Stimulated activated CD8-positive, alpha-beta memory T cell treated with anti-CD3 and anti-CD28 coated beads, Interleukin-4, amount 100 ng/mL, for 1 hour (primary cell): ENCODE results near the gene TKT.
"Not testable (repeated sequence)": the region's sequence is repeated elsewhere in the genome, so short reads cannot be mapped to it uniquely, and the experiment has no call there.

Experiments
- DNase-seq, 2 donors: peaks; one replicate each; pipeline ENCODE4 v3.0.0-alpha.2; 2020; ENCODE audit warnings: low read depth in 2 of 2, low spot score in 1 of 2

Gene TKT

GRCh38 chr3:53255775-53256703 is at the start of gene TKT:
Gene TKT (minus strand): TSS chr3:53256022. CDS start chr3:53255942, 80 bp downstream.
- DNase-seq: peak; percentile 50 to 54

GRCh38 chr3:53303957-53304356 is 48.1 kb upstream of the TKT start:
- DNase-seq: no peak

GRCh38 chr3:53303549-53303948 is 47.7 kb upstream of the TKT start:
- no peak for DNase-seq

- no peak for DNase-seq
These were observed 45.0 kb upstream of the TKT start for GRCh38 chr3:53300826-53301225.

- not testable (repeated sequence) for DNase-seq
These were observed 43.8 kb upstream of the TKT start for GRCh38 chr3:53299611-53300023.

- DNase-seq: no peak
These were observed 39.6 kb upstream of the TKT start for GRCh38 chr3:53295410-53295809.

GRCh38 chr3:53293867-53294266 is 38.0 kb upstream of the TKT start:
- no peak for DNase-seq

- no peak for DNase-seq
These were observed 32.4 kb upstream of the TKT start for GRCh38 chr3:53288214-53288613.

GRCh38 chr3:53287131-53287629 is 31.4 kb upstream of the TKT start:
- DNase-seq: no peak

- DNase-seq: no peak
These were observed 30.9 kb upstream of the TKT start for GRCh38 chr3:53286727-53287126.

- no peak for DNase-seq
These were observed 26.8 kb upstream of the TKT start for GRCh38 chr3:53282581-53282980.

GRCh38 chr3:53278667-53279066 is 22.8 kb upstream of the TKT start:
- no peak for DNase-seq

- no peak for DNase-seq
These were observed 19.2 kb upstream of the TKT start for GRCh38 chr3:53274938-53275605.

GRCh38 chr3:53273146-53273670 is 17.4 kb upstream of the TKT start:
- no peak for DNase-seq

GRCh38 chr3:53269888-53270880 is 14.4 kb upstream of the TKT start:
- DNase-seq: no peak

GRCh38 chr3:53269193-53269592 is 13.4 kb upstream of the TKT start:
- not testable (repeated sequence) for DNase-seq

GRCh38 chr3:53267766-53268165 is 11.9 kb upstream of the TKT start:
- DNase-seq: no peak

GRCh38 chr3:53264718-53265117 is 8.9 kb upstream of the TKT start:
- no peak for DNase-seq

GRCh38 chr3:53263907-53264306 is 8.1 kb upstream of the TKT start:
- DNase-seq: no peak

GRCh38 chr3:53261712-53262111 is 5.9 kb upstream of the TKT start:
- no peak for DNase-seq
